Mesenchymal stem cell (in vitro differentiated cells and primary cell): ENCODE measurements around the gene VAPA.
A peak's percentile ranks its signal among the peaks of the same experiment; 100 is the strongest.

Source experiments
- DNase-seq: peaks from one replicate; pipeline ENCODE4 v3.0.0-alpha.2; 2013
- H2AFZ ChIP-seq: one replicate; pipeline ENCODE4 v1.6.1; 2013; ENCODE audit warnings: low read depth, mild to moderate bottlenecking, control low read depth, inconsistent platforms, low read length, moderate library complexity
- H2AK5ac ChIP-seq: 2 replicates; pipeline ENCODE4 v1.6.1; 2013; ENCODE audit warnings: low read length, moderate library complexity, mild to moderate bottlenecking, inconsistent platforms; ENCODE audit not compliant: severe bottlenecking
- H2BK120ac ChIP-seq: one replicate; pipeline ENCODE4 v1.6.1; 2013; ENCODE audit warnings: low read depth, mild to moderate bottlenecking, inconsistent platforms, low read length, moderate library complexity
- H2BK12ac ChIP-seq, 2 experiments: one replicate each; pipeline ENCODE4 v1.6.1; 2013; ENCODE audit warnings: inconsistent platforms in 2 of 2, low read length in 2 of 2, mild to moderate bottlenecking in 2 of 2, moderate library complexity in 2 of 2, control low read depth in 1 of 2
- H2BK15ac ChIP-seq: one replicate; pipeline ENCODE4 v1.6.1; 2013; ENCODE audit warnings: mild to moderate bottlenecking, low read depth, inconsistent platforms; ENCODE audit not compliant: poor library complexity, severe bottlenecking
- H2BK5ac ChIP-seq: 2 replicates; pipeline ENCODE4 v1.6.1; 2013; ENCODE audit warnings: low read depth, mild to moderate bottlenecking, low read length, control low read depth, inconsistent platforms; ENCODE audit not compliant: poor library complexity, severe bottlenecking
- H3K14ac ChIP-seq, 2 experiments: one replicate each; pipeline ENCODE4 v1.6.1; 2013; ENCODE audit warnings: inconsistent platforms in 2 of 2, low read length in 2 of 2, control low read depth in 1 of 2, mild to moderate bottlenecking in 1 of 2, moderate library complexity in 1 of 2
- H3K18ac ChIP-seq, 2 experiments: one replicate each; pipeline ENCODE4 v1.6.1; 2013; ENCODE audit warnings: inconsistent platforms in 2 of 2, low read length in 2 of 2, control low read depth in 1 of 2, low read depth in 1 of 2, mild to moderate bottlenecking in 1 of 2
- H3K23ac ChIP-seq, 2 experiments: one replicate each; pipeline ENCODE4 v1.6.1; 2013; ENCODE audit warnings: inconsistent platforms in 2 of 2, low read length in 2 of 2, mild to moderate bottlenecking in 2 of 2, moderate library complexity in 2 of 2, control low read depth in 1 of 2
- H3K27ac ChIP-seq: 2 replicates; pipeline ENCODE4 v1.5.1; 2013; ENCODE audit warnings: mild to moderate bottlenecking, moderate library complexity, low read length, control low read depth, inconsistent platforms; ENCODE audit not compliant: poor library complexity, severe bottlenecking
- H3K27me3 ChIP-seq, 2 experiments: 2 replicates each; pipeline versions ENCODE4 v1.6.1 to v1.7.0; 2013; ENCODE audit warnings: low read length in 2 of 2, mild to moderate bottlenecking in 2 of 2, moderate library complexity in 2 of 2, control low read depth in 1 of 2, inconsistent platforms in 1 of 2; ENCODE audit not compliant: control insufficient read depth in 1 of 2, insufficient read depth in 1 of 2
- H3K36me3 ChIP-seq, 2 experiments: 2 replicates each; pipeline versions ENCODE4 v1.6.1 to v1.7.0; 2013; ENCODE audit warnings: low read length in 2 of 2, control low read depth in 1 of 2, inconsistent platforms in 1 of 2, low read depth in 1 of 2, mild to moderate bottlenecking in 1 of 2; ENCODE audit not compliant: insufficient read depth in 2 of 2, control insufficient read depth in 1 of 2
- H3K4ac ChIP-seq, 2 experiments: one replicate each; pipeline ENCODE4 v1.6.1; 2013; ENCODE audit warnings: inconsistent platforms in 2 of 2, low read length in 2 of 2, mild to moderate bottlenecking in 2 of 2, moderate library complexity in 2 of 2, control low read depth in 1 of 2, low read depth in 1 of 2
- H3K4me1 ChIP-seq: 2 replicates; pipeline ENCODE4 v1.6.1; 2013; ENCODE audit warnings: low read depth, low read length, control low read depth; ENCODE audit not compliant: control insufficient read depth, insufficient read depth
- H3K4me2 ChIP-seq: 2 replicates; pipeline ENCODE4 v1.6.1; 2013; ENCODE audit warnings: low read length, mild to moderate bottlenecking, inconsistent platforms; ENCODE audit not compliant: poor library complexity, severe bottlenecking
- H3K4me3 ChIP-seq, 2 experiments: 2 replicates each; pipeline versions ENCODE4 v1.5.1 to v1.7.0; 2013; ENCODE audit warnings: low read length in 2 of 2, mild to moderate bottlenecking in 2 of 2, control low read depth in 1 of 2, low read depth in 1 of 2; ENCODE audit not compliant: insufficient read depth in 1 of 2
- H3K79me1 ChIP-seq: replicated peaks from 2 replicates; pipeline ENCODE4 v1.6.1; 2013; ENCODE audit warnings: mild to moderate bottlenecking, control low read depth, low read length, inconsistent platforms; ENCODE audit not compliant: poor library complexity, severe bottlenecking
- H3K9ac ChIP-seq: 2 replicates; pipeline ENCODE4 v1.7.0; 2013; ENCODE audit warnings: mild to moderate bottlenecking, low read length, moderate library complexity
- H3K9me3 ChIP-seq: 2 replicates; pipeline ENCODE4 v1.7.0; 2013; ENCODE audit warnings: mild to moderate bottlenecking, low read length; ENCODE audit not compliant: control insufficient read depth
- H4K8ac ChIP-seq: one replicate; pipeline ENCODE4 v1.6.1; 2013; ENCODE audit warnings: inconsistent platforms, mild to moderate bottlenecking, low read length, moderate library complexity
- H4K91ac ChIP-seq: one replicate; pipeline ENCODE4 v1.6.1; 2013; ENCODE audit warnings: mild to moderate bottlenecking, low read length, inconsistent platforms
- WGBS: methylation state at CpG from one replicate; pipeline ENCODE4 v1.1.7; 2013; ENCODE audit warnings: mixed read lengths; 5-methylcytosine and 5-hydroxymethylcytosine counted together

The VAPA gene

DNA sequence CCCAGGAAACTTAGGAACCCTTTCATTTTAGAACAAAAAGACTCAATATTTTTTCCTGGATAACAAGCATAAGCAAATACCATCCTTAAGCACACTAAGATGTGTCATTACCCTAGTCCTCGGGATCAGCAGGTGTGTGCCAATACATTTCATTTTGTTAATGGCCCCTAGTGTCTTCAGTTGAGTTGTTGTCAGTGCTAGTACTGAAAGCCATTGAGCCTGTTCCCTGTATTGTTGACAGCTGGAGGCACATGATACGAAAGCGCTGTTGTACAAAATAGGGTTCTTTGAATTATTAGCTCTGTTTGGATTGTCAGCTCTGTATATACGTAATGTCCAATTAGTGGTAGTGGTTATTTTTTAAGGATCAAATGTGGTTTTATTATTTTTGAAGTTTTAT lies 29.5 kb downstream of the VAPA start:
- H3K27ac ChIP-seq, result no peak overlapping the region
- no peaks in the 10 kb centered on the region for H3K27me3 ChIP-seq

GRCh38 chr18:9944805-9945204 lies 31.0 kb downstream of the VAPA start:
- no peak overlapping the region for H3K9ac ChIP-seq
- H3K79me1 ChIP-seq, result peaks cover 16% of the 10 kb centered on the region
- no peak overlapping the region for H4K91ac ChIP-seq
- H3K4me1 ChIP-seq, result no peaks in the 10 kb centered on the region
- DNase-seq, result no peak
- H3K18ac ChIP-seq, result no peak overlapping the region
- no peak overlapping the region for H2BK15ac ChIP-seq
- no peak overlapping the region for H2BK12ac ChIP-seq
- no peaks in the 10 kb centered on the region for H3K9me3 ChIP-seq
- no peak overlapping the region for H3K4me3 ChIP-seq
- H2AK5ac ChIP-seq, result no peak overlapping the region
- no peak overlapping the region for H3K14ac ChIP-seq
- no peak overlapping the region for H3K4me2 ChIP-seq
- no peaks in the 10 kb centered on the region for H3K27me3 ChIP-seq
- peaks cover 13 to 87% of the 10 kb centered on the region in 2 experiments for H3K36me3 ChIP-seq
- no peak overlapping the region for H3K4ac ChIP-seq
- no peak overlapping the region for H4K8ac ChIP-seq
- H2AFZ ChIP-seq, result no peak overlapping the region
- no peak overlapping the region for H3K27ac ChIP-seq
- WGBS, result 96% methylated on average over 3 of the region's 3 CpGs
- no peak overlapping the region for H3K23ac ChIP-seq
- H2BK5ac ChIP-seq, result no peak overlapping the region
- no peak overlapping the region for H2BK120ac ChIP-seq

More for the DNA sequence above, 29.5 kb downstream of the VAPA start:
- H2BK12ac ChIP-seq, result no peak overlapping the region
- H3K9ac ChIP-seq, result no peak overlapping the region
- H3K23ac ChIP-seq, result no peak overlapping the region
- no peak overlapping the region for H3K4ac ChIP-seq
- H2BK15ac ChIP-seq, result no peak overlapping the region
- H3K9me3 ChIP-seq, result no peaks in the 10 kb centered on the region
- no peak overlapping the region for H2AFZ ChIP-seq
- no peak overlapping the region for H4K91ac ChIP-seq
- no peaks in the 10 kb centered on the region for H3K4me1 ChIP-seq
- no peak overlapping the region for H3K18ac ChIP-seq
- H2AK5ac ChIP-seq, result no peak overlapping the region
- no peak overlapping the region for H4K8ac ChIP-seq
- peaks cover 15% of the 10 kb centered on the region for H3K79me1 ChIP-seq
- WGBS, result 95% methylated on average over 3 of the region's 4 CpGs
- no peak overlapping the region for H3K4me3 ChIP-seq
- H3K4me2 ChIP-seq, result no peak overlapping the region
- H2BK5ac ChIP-seq, result no peak overlapping the region
- no peak for DNase-seq
- H2BK120ac ChIP-seq, result no peak overlapping the region
- peak overlapping the region in 1 of 2 experiments; percentile 55 for H3K14ac ChIP-seq
- peaks cover 10 to 87% of the 10 kb centered on the region in 2 experiments for H3K36me3 ChIP-seq

- no peak overlapping the region for H2AFZ ChIP-seq
- H3K18ac ChIP-seq, result no peak overlapping the region
- H2BK15ac ChIP-seq, result no peak overlapping the region
- H4K91ac ChIP-seq, result no peak overlapping the region
- 98% methylated on average over 2 of the region's 3 CpGs for WGBS
- no peak overlapping the region for H4K8ac ChIP-seq
- peaks cover 19% of the 10 kb centered on the region for H3K79me1 ChIP-seq
- H2BK120ac ChIP-seq, result no peak overlapping the region
- no peak overlapping the region for H3K27ac ChIP-seq
- no peak overlapping the region for H3K4ac ChIP-seq
- peaks cover 13 to 89% of the 10 kb centered on the region in 2 experiments for H3K36me3 ChIP-seq
- H3K27me3 ChIP-seq, result no peaks in the 10 kb centered on the region
- no peak overlapping the region for H3K4me3 ChIP-seq
- no peak overlapping the region for H2AK5ac ChIP-seq
- no peak overlapping the region for H2BK5ac ChIP-seq
- no peak overlapping the region for H3K4me2 ChIP-seq
- H3K4me1 ChIP-seq, result no peaks in the 10 kb centered on the region
- H3K14ac ChIP-seq, result no peak overlapping the region
- H3K23ac ChIP-seq, result peak overlapping the region in 1 of 2 experiments; percentile 57
- DNase-seq, result no peak
- H3K9me3 ChIP-seq, result no peaks in the 10 kb centered on the region
- H3K9ac ChIP-seq, result no peak overlapping the region
- no peak overlapping the region for H2BK12ac ChIP-seq
Measured at GRCh38 chr18:9946831-9947230, 33.0 kb downstream of the VAPA start.

DNA sequence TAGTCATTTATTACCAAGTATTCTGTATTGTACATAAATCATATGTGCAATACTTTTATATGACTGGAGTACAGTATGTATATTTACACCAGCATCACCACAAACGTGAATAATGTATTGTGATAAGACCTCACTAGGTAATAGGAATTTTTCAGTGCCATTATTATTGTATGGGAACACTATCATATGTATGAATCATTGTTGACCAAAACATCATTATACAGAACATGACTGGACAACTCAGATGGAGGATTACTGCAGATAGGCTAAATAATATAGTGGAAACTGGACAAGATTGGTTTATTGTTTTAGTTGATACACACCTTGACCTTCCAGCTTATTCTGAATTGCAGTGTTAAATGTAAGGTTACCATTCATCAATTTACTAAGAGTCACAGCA lies 33.4 kb downstream of the VAPA start:
- no peak overlapping the region for H3K23ac ChIP-seq
- H2AFZ ChIP-seq, result no peak overlapping the region
- H3K4ac ChIP-seq, result no peak overlapping the region
- no peak overlapping the region for H4K91ac ChIP-seq
- H3K36me3 ChIP-seq, result peaks cover 13 to 88% of the 10 kb centered on the region in 2 experiments
- H2BK15ac ChIP-seq, result no peak overlapping the region
- H2AK5ac ChIP-seq, result no peak overlapping the region
- no peak for DNase-seq
- no peaks in the 10 kb centered on the region for H3K27me3 ChIP-seq
- H3K9ac ChIP-seq, result no peak overlapping the region
- no peak overlapping the region for H3K4me3 ChIP-seq
- H3K4me1 ChIP-seq, result no peaks in the 10 kb centered on the region
- H3K27ac ChIP-seq, result no peak overlapping the region
- H4K8ac ChIP-seq, result no peak overlapping the region
- H3K4me2 ChIP-seq, result no peak overlapping the region
- H2BK12ac ChIP-seq, result no peak overlapping the region
- H3K79me1 ChIP-seq, result peaks cover 21% of the 10 kb centered on the region
- no peaks in the 10 kb centered on the region for H3K9me3 ChIP-seq
- no peak overlapping the region for H3K14ac ChIP-seq
- no peak overlapping the region for H3K18ac ChIP-seq
- WGBS, result no CpG with 5 or more reads among the region's 1 CpG
- H2BK120ac ChIP-seq, result no peak overlapping the region
- H2BK5ac ChIP-seq, result no peak overlapping the region
